ENCODE measurements around the gene PPP1R13B.
A peak's percentile ranks its signal among the peaks of the same experiment; 100 is the strongest.

PPP1R13B gene

DNA sequence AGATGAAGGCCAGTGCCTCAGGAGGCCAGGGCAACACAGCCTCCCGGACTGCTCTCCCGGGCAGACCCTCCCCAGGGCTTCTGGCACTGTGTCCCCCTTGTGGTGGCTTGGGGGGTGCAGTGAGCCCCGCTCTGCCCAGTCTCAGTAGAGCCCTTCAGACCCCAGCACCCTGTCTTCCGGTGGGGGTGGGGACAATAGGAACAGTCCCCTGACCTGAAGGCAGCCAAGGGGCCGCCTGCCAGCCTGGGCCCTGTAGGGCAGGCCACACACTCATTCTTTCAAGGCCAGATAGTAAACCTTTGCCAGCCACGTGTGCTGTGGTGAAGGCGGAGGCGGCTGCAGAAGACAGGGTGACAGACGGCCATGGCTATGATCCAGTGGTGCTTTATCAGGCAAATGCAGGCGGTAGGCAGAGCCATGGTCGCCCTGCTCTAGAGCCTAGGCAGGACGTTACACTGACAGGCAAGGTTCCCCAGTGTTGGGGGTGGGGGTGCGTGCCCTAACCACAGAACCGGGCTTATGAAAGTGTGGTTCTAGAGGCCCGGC is 116.8 kb downstream of the PPP1R13B start:
- no peak for DNase-seq (ENCODE audit: low read depth)

DNA sequence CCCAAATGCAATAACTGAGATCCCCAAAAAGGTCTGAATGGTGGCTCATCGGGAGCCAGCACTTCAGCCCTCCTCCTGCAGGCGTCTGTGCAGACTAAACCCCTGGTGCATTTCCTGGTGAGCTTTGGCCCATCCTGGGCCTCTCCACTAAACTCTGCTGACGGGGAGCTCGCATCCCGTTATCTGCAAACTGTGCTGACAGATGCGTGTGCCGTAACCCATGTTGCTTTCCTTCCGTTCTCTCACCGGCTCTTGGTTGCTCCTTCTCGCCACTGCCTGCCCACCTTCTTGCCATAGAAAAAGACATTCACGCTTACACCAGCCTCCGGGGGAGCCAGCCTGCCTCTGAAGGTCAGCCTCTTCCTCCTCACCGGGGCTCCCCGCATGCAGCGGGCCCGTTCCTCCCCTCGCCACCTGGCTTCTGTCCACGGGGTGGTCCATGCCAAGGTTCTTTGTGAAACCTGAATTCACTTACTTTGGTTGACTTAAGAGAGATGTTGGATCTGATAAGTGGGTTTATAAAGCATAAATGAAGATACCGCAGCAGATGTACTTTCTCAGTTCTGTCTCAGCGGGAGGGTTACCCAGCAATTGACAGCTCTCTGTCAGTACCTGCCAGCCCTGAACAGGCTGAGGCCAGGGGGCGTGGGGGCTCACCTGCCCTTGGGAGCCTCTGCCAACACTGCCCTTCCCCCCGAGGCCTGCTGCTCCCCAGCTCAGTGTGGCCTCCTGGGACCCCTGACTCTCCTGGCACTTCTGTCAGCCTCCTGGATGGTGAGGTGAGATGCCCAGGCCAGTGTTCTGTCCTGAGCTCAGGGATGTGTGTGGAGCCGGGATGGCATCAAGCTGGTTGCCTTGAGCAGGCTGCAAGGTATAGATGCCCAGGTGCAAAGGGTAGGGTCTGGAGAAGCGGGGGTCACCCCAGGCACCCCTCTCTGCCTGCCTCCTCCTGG is 117.6 kb downstream of the PPP1R13B start:
- no peak for DNase-seq (ENCODE audit: low read depth)

DNA sequence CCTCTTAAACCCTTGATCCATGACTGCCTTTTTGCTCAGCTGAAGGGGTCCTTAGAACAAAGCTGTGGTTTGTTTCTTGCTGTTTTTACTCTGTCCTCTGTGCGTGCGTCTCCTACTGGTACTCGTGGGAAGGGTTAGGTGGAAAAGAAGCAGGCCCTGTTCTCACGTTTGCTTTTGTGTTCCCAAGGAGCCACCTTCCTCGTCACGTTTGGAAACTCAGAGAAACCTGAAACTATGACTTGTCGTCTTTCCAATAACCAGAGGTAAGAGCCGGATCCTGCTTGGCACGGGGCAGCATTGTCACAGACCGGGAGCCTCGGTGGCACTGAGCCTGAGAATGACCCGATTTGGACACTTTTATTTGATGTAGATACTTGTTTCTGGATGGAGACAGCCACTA is 118.7 kb downstream of the PPP1R13B start:
- no peak for DNase-seq (ENCODE audit: low read depth)

DNA sequence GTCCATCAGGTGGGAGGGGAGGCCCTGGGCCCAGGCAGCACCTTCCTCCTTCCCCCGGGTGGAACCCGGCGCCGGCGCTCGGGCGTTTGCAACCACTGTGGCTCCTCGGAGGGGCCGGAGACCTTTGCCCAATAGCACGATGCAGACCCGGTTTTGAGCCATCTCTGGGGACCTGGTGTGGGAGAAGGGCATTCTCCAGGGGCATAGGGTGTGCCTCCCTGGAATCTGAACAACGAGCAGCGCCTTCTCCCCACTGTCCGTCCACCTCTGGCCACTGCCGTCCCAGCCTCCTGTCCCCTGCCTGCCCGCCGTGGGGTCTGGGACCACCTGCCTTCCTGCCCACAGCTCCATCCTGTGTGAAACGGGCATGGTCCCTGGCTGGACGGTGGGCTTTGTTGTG is 119.2 kb downstream of the PPP1R13B start:
- DNase-seq (ENCODE audit: low read depth), result no peak

DNA sequence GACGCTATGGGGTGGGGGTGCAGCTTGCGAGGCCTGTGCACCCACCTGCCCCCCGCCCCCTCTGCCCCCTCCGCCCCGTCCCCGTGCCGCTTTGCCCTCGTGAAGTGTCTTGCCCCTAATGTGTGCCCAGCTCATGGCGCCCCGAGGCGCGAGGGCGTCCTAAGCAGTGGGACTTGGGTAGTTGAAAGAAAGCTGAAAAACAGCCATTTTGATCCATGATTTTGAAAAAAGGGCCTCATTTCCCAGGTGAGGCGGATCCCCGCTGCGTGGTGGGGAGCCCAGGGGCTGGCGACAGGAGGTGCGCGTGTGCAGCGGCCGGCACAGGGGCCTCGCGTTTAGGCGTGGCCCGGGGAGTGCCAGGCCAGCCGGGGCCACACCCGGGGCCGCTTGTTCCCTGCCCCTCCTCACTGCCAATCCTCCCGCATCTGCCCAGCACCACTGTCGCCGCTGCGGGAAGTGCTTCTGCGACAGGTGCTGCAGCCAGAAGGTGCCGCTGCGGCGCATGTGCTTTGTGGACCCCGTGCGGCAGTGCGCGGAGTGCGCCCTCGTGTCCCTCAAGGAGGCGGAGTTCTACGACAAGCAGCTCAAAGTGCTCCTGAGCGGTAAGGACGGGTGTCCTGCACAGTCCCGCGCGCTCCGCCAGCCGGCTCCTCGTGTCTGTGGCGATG is 119.9 kb downstream of the PPP1R13B start:
- DNase-seq (ENCODE audit: low read depth), result no peak

DNA sequence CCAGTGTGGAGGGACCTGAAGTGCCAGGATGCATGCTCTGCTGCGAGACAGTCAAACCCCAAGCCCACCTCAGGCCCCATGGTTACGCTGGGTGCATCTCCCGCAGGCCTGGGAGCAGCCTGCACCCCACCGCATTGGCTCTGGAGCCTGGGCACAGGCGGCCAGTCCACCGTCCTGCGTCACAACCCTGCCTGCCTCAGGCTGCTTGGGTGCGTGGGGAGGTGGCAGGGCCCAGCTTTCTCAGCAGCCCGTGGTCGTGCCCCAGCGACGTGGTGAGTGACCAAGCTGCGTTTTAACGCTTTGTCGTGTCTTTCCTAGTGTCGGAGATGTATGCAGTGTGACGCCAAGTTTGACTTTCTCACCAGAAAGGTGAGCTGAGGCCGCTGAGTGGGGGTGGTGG is 120.9 kb downstream of the PPP1R13B start:
- DNase-seq (ENCODE audit: low read depth), result no peak

DNA sequence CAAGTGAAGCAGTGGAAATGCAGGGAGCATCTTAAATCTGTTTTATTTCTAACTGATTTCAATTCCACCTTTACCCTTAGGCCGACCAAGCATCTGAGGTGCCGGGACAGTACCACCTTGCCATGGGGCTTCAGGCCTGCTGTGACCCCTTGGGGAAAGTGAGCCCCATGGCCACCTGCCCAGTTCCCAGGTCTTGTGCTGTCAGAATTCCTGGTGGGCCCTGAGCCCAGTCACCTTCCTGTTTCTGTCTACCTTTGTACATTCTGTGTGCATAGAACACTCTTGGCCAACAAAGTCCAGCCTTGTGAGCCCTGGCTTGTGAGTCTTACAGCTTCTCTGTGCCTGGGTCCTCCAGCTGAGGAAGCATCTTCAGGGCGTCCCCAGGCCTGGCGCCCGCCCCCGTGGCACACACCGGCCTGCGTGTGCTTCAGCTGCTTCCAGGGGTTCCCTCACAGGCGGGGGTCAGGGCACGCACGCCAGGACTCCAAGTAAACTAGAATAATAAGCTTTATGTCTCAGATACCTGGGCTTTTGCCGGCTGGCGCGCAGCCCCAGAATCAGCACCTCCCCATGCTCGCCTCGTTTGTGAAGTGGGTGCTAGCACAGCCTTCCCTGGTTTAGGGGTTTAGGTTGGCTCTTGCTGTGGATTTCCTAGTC is 121.5 kb downstream of the PPP1R13B start:
- DNase-seq (ENCODE audit: low read depth), result no peak

DNA sequence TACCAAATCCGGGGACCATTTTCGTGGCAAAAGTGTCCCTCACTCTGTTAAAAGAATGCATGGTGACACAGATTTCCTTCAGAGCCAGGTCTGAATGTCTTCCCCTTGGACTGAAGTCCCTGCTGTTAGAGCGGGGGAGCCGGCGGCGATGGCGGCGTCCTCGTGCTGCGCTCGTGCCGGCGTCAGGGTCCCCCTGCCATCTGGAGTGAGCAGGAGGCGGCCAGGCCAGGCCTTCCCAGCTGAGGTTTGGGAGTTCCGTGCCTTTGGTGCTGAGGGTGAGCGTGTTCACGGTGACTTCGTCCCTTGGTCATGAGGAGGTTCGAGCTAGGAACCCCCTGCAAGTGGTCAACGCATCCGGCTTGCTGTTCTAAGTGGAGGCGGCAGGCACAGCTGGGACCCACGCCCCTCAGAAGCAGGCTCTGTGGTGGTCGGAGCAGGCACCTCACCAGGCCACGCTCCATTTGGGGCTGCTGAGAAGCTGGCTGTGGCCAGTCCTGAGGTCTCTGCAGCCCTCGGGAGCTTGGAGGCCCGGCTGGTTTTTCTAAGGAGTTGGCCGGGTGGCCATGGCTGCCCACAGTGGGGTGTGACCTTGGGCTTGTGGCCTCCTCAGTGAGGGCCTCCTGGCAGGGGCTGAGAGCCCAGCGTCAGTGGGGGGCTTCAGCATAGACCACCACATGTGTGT is 122.2 kb downstream of the PPP1R13B start:
- no peak for DNase-seq (ENCODE audit: low read depth)

DNA sequence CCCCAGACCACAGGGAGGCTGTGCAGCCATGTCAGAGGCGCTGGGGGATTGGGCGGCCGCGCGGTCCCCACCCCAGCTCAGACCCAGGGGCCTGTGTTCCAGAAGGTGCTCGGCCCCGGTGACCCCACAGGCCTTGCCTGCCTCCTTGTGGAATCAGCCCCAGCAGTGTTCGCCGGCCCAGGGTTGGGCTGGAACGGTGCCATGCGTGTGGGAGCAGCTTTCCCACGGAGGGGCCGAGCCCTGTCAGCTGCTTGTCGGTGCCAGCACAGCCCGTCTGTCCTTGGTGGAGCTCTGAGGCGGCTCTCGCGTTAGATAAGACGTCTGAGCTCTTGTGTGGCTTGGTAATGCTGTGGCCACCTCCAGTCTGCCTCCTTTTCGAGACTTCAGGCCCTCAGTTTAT is 123.3 kb downstream of the PPP1R13B start:
- DNase-seq (ENCODE audit: low read depth), result no peak

DNA sequence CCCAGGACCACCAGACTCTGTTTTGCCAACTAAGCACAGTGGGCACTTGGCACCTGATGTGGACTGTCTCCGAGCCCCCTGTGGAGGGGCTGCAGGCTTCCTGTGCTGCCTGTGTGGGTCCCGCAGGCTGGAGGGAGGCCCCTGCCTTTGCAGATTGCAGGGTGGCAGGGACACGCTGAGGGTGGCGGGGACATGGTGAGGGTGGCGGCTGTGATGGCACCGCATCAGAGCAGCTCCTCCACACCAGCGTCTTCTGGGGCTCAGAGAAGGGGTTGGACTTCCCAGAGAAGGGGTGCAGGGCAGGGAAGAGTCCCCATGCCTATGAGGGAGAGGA is 123.7 kb downstream of the PPP1R13B start:
- DNase-seq (ENCODE audit: low read depth), result no peak

DNA sequence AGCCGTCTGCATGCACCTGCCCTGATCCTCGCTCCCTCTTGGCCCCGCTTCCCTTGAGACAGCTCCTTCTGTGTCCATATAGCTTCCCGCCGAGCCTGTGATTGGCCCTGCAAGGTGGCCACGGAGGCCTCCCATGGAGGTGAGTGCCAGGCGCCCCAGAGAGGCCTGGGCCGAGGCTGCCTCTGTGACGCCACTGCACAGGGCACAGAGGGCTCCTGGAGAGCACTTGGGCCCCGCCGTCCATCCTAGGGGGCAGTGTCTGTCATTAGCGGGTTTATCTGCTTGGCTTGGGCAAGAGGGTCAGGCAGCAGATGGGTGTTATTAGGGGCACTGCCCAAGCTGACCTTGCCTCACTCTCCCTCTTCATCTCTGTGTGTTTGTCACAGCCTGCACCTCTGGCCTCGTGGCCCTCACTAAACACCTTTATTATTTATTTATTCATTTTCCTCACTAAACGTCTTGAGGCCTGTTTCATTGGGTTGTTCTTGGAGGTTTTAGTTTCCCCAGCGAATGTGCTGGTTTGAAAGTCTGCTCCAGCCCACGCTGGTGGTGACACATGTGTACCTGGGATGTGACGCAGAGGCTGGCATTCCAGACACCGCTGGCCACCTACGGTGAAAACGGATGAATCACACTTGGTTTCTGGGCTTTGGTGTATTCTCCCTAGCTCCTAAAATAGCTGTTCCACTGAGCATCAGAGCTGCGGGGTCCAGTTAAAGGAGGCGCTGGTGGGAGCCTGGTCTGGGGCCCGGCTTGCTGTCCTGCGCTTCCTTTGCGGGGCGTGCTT is 125.8 kb downstream of the PPP1R13B start:
- no peak for DNase-seq (ENCODE audit: low read depth)

DNA sequence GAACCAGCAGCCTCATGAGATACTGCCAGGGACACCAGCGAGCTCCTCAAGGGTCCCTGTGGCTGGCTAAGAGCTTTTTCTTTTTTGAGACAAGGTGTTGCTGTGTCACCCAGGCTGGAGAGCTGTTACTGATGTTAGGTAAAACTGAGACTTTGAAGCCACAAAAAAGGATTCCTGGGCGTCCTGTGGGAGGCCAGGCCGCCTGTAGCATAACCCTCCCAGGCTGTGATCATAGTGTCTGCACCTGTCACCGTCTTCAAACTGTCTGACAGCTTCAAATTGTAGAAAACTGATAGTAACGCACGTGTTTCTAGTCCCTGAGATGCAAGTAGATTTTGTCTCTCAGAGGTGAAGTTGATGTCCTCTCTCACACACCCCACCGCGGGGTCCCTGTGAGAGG is 127.6 kb downstream of the PPP1R13B start:
- DNase-seq (ENCODE audit: low read depth), result no peak

DNA sequence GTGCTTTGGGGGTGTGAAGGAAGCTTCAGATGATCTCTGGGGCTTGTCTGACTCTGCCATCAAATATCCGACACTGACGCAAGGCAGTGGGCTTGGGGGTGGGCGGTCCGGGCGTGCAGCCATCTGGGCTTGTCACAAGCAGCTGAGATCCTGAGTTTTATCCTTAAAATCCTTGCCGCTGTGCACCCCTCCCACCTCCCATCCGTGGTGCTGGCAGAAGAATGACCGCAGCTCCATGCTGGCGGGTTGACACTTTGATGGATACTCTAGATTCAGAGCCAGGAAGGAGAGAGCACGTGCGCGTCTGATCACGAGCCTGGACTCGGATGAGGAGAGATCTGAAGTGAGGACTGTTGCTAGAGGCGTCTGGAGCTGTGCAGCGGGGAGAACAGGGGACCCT is 128.8 kb downstream of the PPP1R13B start:
- DNase-seq (ENCODE audit: low read depth), result no peak

DNA sequence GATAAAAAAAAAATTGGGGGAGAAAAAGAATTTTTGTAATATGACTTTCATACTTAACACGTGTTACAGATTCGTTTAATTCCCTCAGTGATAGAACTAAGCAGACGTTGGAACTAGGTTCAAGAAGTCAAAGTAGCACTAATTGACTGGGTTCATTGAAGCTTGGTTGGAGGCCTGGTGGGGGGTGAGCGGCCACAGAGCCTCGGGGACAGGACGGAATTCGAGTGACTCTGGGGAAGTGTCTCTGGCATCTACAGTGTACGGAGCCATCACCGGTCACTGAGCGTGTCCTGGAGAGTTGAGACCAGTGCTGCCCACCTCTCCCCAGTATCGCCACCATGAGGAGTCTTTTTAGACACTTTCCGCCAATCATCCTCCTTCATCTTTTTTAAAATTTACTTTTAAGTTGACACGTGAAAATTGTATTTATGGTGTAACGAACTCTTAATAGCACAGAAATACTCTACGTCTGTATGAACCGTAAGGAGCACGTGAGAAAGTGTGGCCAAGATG is 130.4 kb downstream of the PPP1R13B start:
- DNase-seq (ENCODE audit: low read depth), result no peak

DNA sequence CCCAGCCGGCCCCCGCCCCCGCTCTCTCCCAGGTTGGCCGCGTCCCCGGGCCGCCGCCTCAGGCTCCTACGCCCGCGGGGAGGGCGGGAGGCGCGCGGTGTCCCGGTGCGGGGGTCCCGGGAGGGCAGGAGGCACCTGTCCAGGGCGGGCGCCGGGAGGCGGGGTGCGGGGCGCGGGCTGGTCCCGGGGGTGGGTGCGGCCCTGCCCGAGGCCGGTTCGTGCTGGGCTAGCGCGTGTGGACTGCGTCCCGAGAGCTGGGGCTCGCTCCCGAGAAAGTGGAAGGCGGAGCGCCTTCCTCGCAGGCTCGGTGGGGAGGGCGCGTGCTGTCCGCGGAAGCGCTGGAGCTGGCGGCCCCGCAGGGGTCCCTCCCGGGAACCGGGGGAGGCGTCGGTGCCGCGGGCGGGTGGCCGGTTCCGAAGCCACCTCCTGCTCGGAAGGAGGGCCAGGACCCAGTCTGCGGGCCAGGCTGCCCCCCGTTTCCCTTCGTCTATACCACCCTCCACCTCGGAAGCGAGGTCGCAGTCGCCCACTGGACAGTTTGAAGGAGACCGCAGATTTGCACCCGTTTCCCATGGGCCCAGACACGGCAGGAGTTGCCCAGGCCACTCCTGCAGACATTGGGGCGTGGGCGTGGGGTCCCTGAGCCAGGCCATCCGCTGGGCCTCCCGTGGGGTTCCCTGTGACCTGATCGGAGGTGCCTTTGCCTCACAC is 131.1 kb downstream of the PPP1R13B start:
- no peak for DNase-seq (ENCODE audit: low read depth)

DNA sequence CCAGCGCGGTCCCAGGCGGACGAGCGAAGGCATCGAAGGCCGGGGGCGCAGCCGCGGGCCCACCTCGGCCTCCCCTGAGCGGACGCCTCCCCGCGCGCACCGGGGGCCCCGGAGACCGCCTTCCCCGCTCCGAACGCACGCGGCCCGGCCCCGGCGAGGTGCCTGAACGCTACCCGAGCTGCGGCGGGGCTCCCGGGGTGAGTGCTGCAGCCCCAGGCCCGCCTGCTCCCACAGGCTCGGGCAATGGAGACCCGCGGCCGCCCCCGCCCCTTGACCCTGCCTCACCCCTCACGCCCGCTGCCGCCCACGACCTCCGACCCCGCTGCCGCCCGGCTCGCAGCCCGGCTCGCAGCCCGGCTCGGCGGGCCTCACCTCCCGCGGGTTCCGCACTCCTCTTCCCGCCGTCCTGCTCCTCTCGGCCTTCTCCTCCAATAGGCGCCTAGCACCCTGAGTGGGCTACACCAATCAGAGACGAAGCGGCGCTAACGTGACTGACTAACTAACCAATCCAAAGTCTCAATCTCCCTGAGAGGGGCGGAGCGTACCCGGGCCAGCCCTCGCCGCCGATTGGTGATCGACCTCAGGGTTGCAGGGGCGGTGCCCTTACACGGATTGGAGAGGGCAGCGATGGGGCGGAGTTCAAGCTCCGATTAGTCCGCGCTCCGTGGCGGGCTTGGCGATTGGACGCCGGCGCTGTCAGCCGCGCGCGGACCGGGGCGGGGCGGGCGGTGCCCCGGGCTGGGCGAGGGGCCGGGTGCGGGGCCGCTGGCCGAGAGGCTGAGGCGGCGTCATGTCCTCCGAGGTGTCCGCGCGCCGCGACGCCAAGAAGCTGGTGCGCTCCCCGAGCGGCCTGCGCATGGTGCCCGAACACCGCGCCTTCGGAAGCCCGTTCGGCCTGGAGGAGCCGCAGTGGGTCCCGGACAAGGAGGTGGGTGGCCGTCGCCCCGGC is 132.0 kb downstream of the PPP1R13B start, which contains the start of the genes XRCC3 and ZFYVE21:
Gene XRCC3 (minus strand): TSS at position 400 of the 949 bp plus-strand sequence. CDS start 4,364 bp downstream, outside the sequence.
Gene ZFYVE21 (plus strand): TSS at position 759 of the 949 bp plus-strand sequence. CDS start 32 bp downstream, at position 791.
- peak; percentile 95 for DNase-seq (ENCODE audit: low read depth)

DNA sequence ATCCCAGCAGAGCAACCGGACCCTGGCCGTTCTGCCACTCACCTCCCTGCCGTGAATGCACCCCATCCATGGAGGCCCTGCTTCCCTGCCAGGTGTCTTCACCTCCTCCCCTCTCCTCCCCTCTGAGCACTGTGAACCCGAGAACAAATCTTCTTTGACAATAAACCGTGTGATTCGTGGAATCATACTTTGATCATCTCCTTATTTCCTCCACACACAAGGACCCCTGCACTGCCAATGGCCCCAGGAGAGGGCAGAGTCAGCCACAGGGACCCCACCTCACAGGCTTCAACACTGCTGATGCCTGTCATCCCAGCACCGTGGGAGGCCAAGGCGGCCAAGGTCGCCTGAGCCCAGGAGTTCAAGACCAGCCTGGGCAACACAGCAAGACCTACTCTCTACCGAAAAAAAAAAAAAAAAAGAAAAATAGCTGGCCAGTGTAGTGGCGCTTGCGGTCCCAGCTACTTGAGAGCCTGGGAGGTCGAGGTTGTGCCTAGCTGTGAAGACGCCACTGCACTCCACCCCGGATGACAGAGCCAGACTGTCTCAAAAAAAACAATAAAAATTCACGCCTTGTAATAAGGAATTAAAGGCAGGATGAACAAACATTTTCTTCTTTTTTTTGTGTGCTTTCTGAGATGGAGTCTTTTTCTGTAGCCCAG is 133.2 kb downstream of the PPP1R13B start:
- no peak for DNase-seq (ENCODE audit: low read depth)

DNA sequence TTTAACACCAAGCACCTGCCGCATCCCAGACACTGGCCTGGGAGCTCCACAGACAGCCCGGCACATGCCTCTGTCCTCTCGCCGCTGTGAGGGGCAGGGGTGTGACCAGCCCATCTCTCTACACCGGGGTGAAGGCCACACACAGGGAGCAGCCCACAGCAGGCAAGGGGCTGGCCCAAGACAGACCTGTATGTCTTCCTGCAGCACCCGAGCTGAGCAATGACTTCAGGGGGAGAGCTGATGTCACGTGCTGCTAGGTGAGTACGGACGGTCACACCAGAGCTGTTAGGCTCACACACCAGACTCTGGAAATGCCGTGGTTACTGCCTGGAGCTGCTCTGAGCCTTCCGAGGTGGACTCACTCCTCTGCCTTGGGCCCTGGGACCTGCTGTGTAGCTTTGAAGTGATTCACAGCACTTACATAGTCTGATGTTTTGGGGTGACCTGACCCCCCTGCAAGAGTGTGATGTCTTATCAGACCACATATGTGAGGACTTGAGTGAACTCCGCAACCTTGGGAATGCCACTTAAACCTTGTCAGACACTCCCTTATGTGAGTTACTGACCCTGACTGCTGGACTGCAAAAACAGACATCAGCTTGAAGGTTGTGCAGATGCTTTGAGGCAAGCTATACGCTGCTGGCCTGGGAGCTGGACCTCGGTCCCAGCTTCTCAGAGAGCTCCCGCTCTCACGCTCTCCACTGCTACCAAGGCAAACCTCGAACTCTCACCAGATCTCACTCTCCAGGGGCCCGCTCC is 133.9 kb downstream of the PPP1R13B start:
- DNase-seq (ENCODE audit: low read depth), result no peak
